Measurements from ENCODE around the gene CHGA. TPM values are rescaled to one million over a fixed set of nuclear protein-coding genes. Genes with fewer than 3 reads are reported as not detected.

Gene CHGA
- polyA plus RNA-seq, 1 donor from 2014 or later = 131 TPM

DNA sequence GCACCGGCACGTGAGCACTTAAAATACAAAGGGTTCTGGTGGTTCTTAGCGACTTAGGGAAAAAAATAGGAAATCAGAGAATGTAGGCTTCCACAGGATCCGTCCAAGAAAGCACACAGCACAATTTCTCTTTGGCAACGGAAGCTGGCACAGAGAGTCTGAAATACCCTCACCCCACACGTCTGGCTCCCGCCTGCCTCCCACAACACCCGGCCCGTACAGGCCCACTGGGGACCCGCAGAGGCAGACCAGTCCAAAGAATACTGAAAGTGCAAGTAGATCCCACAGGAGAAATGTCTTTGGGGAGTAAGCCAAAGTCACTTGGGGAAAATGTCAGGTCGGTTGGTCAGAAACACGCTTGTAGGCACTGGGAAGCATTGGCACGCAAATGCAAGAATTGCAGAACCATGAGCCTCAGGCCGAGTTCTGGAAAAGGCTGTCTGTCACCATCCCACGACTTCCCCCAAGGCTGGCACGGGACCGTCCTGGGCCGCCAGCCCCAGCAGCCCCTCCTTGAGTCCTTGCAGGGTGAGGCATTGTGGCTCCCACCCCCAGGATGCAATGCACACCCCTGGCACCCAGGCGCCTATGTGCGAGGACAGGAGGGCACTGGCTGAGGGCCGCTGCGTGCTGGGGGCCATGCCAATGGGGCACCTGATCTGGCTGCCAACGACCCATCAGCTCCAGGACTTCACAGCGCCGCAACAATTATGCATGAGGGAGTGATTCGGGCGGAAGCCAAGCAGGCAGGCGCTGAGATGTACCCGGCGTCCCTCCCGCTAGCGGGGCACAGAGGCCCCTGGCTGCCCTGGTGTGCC is 29.7 kb downstream of the CHGA start:
- Histone ChIP-seq H3K27ac (ENCODE audit: low read length) (no peak overlapping the region), H3K9me3 (ENCODE audit: low read length) (no peaks in the 10 kb centered on the region), H3F3A (ENCODE audit: insufficient read depth, low read length, poor library complexity, severe bottlenecking) (no peaks in the 10 kb centered on the region), H3K9me2 (ENCODE audit: insufficient read depth, low read length) (no peaks in the 10 kb centered on the region), H3K4me2 (ENCODE audit: low read length) (no peak overlapping the region), H3K79me2 (replicated peaks; ENCODE audit: insufficient read depth, low read length) (no peaks in the 10 kb centered on the region), H3K4me3 (ENCODE audit: low read length) (no peak overlapping the region), H3K36me3 (ENCODE audit: insufficient read depth, low read length) (peaks cover 3% of the 10 kb centered on the region), H3K9ac (ENCODE audit: low read length) (no peak overlapping the region), H3K27me3 (ENCODE audit: insufficient read depth, low read depth, low read length) (no peaks in the 10 kb centered on the region), H2AFZ (ENCODE audit: low read depth, low read length) (no peak overlapping the region), H4K20me1 (ENCODE audit: insufficient read depth) (no peaks in the 10 kb centered on the region)
- TF ChIP-seq RAD21 (conservative IDR thresholded peaks at IDR 0.05) (no peak), TAF1 (IDR thresholded peaks at IDR 0.05; ENCODE audit: low read depth) (no peak), EZH2 (IDR thresholded peaks at IDR 0.05; ENCODE audit: borderline replicate concordance, insufficient read depth, low read length, poor library complexity, severe bottlenecking) (no peak), EP300 (conservative IDR thresholded peaks at IDR 0.05; ENCODE audit: poor library complexity, severe bottlenecking) (no peak), CTCF (IDR thresholded peaks at IDR 0.05; ENCODE audit: poor library complexity, severe bottlenecking) (no peak), POLR2AphosphoS5 (IDR thresholded peaks at IDR 0.05) (no peak), MXI1 (conservative IDR thresholded peaks at IDR 0.05; ENCODE audit: poor library complexity, severe bottlenecking) (no peak), SMC3 (conservative IDR thresholded peaks at IDR 0.05; ENCODE audit: poor library complexity) (no peak)
- TF ChIP-seq, protein P1, sequence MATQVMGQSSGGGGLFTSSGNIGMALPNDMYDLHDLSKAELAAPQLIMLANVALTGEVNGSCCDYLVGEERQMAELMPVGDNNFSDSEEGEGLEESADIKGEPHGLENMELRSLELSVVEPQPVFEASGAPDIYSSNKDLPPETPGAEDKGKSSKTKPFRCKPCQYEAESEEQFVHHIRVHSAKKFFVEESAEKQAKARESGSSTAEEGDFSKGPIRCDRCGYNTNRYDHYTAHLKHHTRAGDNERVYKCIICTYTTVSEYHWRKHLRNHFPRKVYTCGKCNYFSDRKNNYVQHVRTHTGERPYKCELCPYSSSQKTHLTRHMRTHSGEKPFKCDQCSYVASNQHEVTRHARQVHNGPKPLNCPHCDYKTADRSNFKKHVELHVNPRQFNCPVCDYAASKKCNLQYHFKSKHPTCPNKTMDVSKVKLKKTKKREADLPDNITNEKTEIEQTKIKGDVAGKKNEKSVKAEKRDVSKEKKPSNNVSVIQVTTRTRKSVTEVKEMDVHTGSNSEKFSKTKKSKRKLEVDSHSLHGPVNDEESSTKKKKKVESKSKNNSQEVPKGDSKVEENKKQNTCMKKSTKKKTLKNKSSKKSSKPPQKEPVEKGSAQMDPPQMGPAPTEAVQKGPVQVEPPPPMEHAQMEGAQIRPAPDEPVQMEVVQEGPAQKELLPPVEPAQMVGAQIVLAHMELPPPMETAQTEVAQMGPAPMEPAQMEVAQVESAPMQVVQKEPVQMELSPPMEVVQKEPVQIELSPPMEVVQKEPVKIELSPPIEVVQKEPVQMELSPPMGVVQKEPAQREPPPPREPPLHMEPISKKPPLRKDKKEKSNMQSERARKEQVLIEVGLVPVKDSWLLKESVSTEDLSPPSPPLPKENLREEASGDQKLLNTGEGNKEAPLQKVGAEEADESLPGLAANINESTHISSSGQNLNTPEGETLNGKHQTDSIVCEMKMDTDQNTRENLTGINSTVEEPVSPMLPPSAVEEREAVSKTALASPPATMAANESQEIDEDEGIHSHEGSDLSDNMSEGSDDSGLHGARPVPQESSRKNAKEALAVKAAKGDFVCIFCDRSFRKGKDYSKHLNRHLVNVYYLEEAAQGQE (IDR thresholded peaks at IDR 0.05; ENCODE audit: borderline replicate concordance) = no peak

GRCh38 chr14:92953526-92953925 is 30.6 kb downstream of the CHGA start:
- H4K20me1 ChIP-seq (ENCODE audit: insufficient read depth) = no peaks in the 10 kb centered on the region
- H3K4me2 ChIP-seq (ENCODE audit: low read length) = no peak overlapping the region
- H3K4me3 ChIP-seq (ENCODE audit: low read length) = no peak overlapping the region
- H3K36me3 ChIP-seq (ENCODE audit: insufficient read depth, low read length) = peaks cover 5% of the 10 kb centered on the region
- no peak overlapping the region for H3K27ac ChIP-seq (ENCODE audit: low read length)
- H3K79me2 ChIP-seq (replicated peaks; ENCODE audit: insufficient read depth, low read length) = no peaks in the 10 kb centered on the region
- H3K9ac ChIP-seq (ENCODE audit: low read length) = no peak overlapping the region
- H3K27me3 ChIP-seq (ENCODE audit: insufficient read depth, low read depth, low read length) = no peaks in the 10 kb centered on the region
- TF ChIP-seq EZH2 (IDR thresholded peaks at IDR 0.05; ENCODE audit: borderline replicate concordance, insufficient read depth, low read length, poor library complexity, severe bottlenecking) (no peak), RAD21 (conservative IDR thresholded peaks at IDR 0.05) (no peak)
- H3F3A ChIP-seq (ENCODE audit: insufficient read depth, low read length, poor library complexity, severe bottlenecking) = no peaks in the 10 kb centered on the region
- H3K9me2 ChIP-seq (ENCODE audit: insufficient read depth, low read length) = no peaks in the 10 kb centered on the region
- H3K9me3 ChIP-seq (ENCODE audit: low read length) = no peaks in the 10 kb centered on the region
- no peak overlapping the region for H2AFZ ChIP-seq (ENCODE audit: low read depth, low read length)

All from neural cell (in vitro differentiated cells).